K562 (cell line): ENCODE measurements around the gene PRTN3. TPM values are rescaled to one million over a fixed set of nuclear protein-coding genes. Genes with fewer than 3 reads are reported as not detected.

Source experiments
- CCNT2 ChIP-seq: IDR thresholded peaks from 2 replicates; pipeline ENCODE4 v1.6.1; 2011; ENCODE audit warnings: borderline replicate concordance, low read depth, mild to moderate bottlenecking, moderate library complexity, mixed read lengths, low read length; ENCODE audit not compliant: insufficient read length; ENCODE audit errors: extremely low read depth
- FIP1L1 ChIP-seq: fragments of 200-400 bp; formaldehyde crosslinking; IDR thresholded peaks from 2 replicates; pipeline ENCODE4 v1.6.1; 2018; ENCODE audit warnings: mild to moderate bottlenecking, low read depth, low read length; ENCODE audit not compliant: poor library complexity, severe bottlenecking
- FOXM1 ChIP-seq, 2 experiments: fragments of 450-650 bp in 1 of 2; sonication (generic) in 1 of 2; formaldehyde crosslinking in 1 of 2; IDR thresholded peaks; 2 replicates each; pipeline versions ENCODE4 v1.6.1 to v1.9.0; 2017 to 2022; ENCODE audit warnings: low read depth in 2 of 2, mild to moderate bottlenecking in 2 of 2, missing genetic modification reagents in 1 of 2, moderate library complexity in 1 of 2
- KAT8 ChIP-seq: fragments of 450-650 bp; IDR thresholded peaks from 2 replicates; pipeline ENCODE4 v1.6.1; 2016; ENCODE audit warnings: low read depth, mild to moderate bottlenecking
- NELFE ChIP-seq: IDR thresholded peaks from 2 replicates; pipeline ENCODE4 v1.6.1; 2011; ENCODE audit warnings: mild to moderate bottlenecking; ENCODE audit not compliant: insufficient read depth, insufficient read length
- SMAD4 ChIP-seq: fragments of 250-450 bp; sonication (Bioruptor Pico); conservative IDR thresholded peaks from 2 replicates; pipeline ENCODE4 v1.8.0; 2021; ENCODE audit warnings: inconsistent platforms, mild to moderate bottlenecking, moderate library complexity
- ZBTB8A ChIP-seq: fragments of 450-650 bp; IDR thresholded peaks from 2 replicates; pipeline ENCODE4 v1.6.1; 2018; ENCODE audit warnings: mild to moderate bottlenecking, moderate library complexity; ENCODE audit not compliant: partially characterized antibody
- ZFP30 ChIP-seq: fragments of 250-450 bp; sonication (Bioruptor Pico); IDR thresholded peaks from 2 replicates; pipeline ENCODE4 v1.8.0; 2022; ENCODE audit warnings: moderate library complexity, mild to moderate bottlenecking, inconsistent platforms, borderline replicate concordance
- ZHX1 ChIP-seq: fragments of 150-350 bp; conservative IDR thresholded peaks from 2 replicates; pipeline ENCODE4 v1.6.1; 2014; ENCODE audit warnings: low read length
- ZNF3 ChIP-seq: fragments of 250-450 bp; sonication (Bioruptor Pico); IDR thresholded peaks from 2 replicates; pipeline ENCODE4 v1.5.0; 2021; ENCODE audit warnings: mild to moderate bottlenecking, moderate library complexity
- polyA plus RNA-seq, 8 experiments: library from polyadenylated mRNA; depleted of rRNA in 4 of 8; stranded (reverse) in 5 of 8; unstranded in 3 of 8; fragments of >200 nt; fragmentation: Nextera tagmentation in 2 of 8; fragmentation: Illumina TruSeq in 1 of 8; extraction: Ambion mirVana in 2 of 8; extraction: Trizol in 1 of 8; gene quantifications; 2 replicates each; pipeline versions ENCODE4 v1.2.1 to v1.2.3, GENCODE V29; 2011 to 2014; ENCODE audit warnings: inconsistent platforms in 1 of 8, missing spikeins in 1 of 8
- total RNA-seq, 7 experiments: library from RNA; depleted of rRNA in 6 of 7; stranded (reverse); fragments of >200 nt in 6 of 7; fragmentation: Illumina TruSeq in 2 of 7; extraction: Trizol in 2 of 7; gene quantifications; 2 replicates each; pipeline versions ENCODE4 v1.2.1 to v1.2.3, GENCODE V29; 2011 to 2021; ENCODE audit warnings: low replicate concordance in 1 of 7

PRTN3 gene
- total and polyA plus RNA-seq, 9 of the 15 experiments (the other 6 are each of a cell fraction or from before 2014, with no cell fraction given) = 0.14 to 0.86 (median 0.43) TPM; not detected in 3

- TF ChIP-seq SMAD4 (CRISPR knock-in tag) = no peak
- no peak for TF ChIP-seq NELFE
- no peak for TF ChIP-seq KAT8
- peak; percentile 91 for TF ChIP-seq FIP1L1
- no peak for TF ChIP-seq ZBTB8A
- no peak for TF ChIP-seq ZHX1
- TF ChIP-seq FOXM1 (IDR thresholded peaks at IDR 0.05; ENCODE audit: low read depth) = no peak
- no peak for TF ChIP-seq FOXM1 (CRISPR knock-in tag; IDR thresholded peaks at IDR 0.05; ENCODE audit: low read depth)
- no peak for TF ChIP-seq ZNF3 (CRISPR knock-in tag)
- TF ChIP-seq ZFP30 = no peak
- TF ChIP-seq CCNT2 = peak; percentile 49
- TF ChIP-seq, all 486 proteins: peak for 18
Measured at GRCh38 chr19:867855-868457, 27.2 kb downstream of the PRTN3 start (continued).
